ENCODE results near the gene TRAM2.

TRAM2 gene, protein sequence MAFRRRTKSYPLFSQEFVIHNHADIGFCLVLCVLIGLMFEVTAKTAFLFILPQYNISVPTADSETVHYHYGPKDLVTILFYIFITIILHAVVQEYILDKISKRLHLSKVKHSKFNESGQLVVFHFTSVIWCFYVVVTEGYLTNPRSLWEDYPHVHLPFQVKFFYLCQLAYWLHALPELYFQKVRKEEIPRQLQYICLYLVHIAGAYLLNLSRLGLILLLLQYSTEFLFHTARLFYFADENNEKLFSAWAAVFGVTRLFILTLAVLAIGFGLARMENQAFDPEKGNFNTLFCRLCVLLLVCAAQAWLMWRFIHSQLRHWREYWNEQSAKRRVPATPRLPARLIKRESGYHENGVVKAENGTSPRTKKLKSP

DNA sequence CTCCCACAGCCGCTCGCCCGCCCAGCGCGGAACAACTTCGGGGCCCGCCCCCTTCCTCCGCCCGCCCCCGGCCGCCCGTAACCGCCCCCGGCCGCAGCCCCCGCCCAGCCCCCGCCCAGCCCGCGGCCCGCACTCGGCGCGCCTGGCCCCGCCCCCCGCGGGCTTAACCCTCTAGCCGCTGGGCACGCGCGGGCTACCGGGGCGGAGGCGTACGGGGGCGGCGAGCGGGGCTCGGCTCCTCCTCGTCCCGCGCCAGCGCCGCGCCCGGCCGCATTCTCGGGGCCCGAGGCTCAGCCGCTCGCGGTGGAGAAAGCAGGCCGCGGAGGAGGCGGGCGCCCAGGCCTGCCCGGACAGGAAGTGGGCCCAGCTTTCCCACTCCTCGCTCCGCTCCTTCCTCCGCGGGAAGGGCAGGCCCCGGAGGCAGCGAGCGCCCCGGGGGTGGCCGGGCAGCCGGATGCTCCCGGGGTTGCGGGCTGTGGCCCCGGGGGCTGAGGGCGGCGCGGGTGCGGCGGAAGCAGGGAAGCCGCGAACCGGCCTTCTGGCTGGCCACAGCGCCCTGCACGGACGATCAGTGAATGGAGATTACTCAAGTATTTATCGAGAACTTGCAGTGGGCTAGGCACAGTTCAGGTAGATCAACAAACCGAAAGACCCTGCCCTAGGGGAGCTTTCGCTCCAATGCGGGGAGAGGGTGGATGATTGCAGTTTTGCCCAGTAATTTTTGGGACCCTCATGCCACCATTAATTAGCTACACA, at the start of gene TRAM2:
TSS of gene TRAM2 (minus strand) at position 39 of the 756 bp plus-strand sequence. CDS start 145 bp downstream, outside the sequence.
- peak; percentile 57 for DNase-seq

DNA sequence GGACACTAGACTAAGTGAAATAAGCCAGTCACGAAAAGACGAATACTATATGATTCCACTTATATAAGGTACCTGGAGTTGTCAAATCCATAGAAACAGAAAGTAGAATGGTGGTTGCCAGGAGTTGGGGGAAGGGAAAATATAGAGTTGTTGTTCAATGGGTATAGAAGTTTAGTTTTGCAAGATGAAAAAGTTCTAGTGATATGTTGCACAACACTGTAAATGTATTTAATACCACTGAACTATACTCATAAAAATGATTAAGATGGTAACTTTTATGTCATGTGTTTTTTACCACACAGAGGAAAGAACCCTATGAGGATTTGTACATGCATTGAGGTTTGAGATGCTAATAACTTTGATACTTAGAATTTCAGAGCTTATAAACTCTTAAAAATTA, 46.0 kb upstream of the TRAM2 start:
- no peak for DNase-seq

DNA sequence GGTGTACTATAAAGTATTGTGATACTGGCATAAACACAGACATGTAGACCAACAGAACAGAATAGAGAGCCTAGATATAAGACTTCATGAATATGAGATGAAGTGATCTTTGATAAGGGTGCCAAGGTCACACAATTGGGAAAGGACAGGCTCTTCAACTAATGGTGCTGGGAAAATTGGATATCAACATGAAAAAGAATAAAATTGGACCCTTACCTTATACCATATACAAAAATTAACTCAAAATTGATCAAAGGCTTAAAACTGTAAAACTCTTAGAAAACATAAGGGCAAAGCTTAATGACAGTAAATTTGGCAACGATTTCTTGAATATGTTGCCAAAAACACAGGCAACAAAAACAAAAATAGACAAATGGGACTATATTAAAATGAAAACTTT, 44.8 kb upstream of the TRAM2 start:
- DNase-seq: no peak

DNA sequence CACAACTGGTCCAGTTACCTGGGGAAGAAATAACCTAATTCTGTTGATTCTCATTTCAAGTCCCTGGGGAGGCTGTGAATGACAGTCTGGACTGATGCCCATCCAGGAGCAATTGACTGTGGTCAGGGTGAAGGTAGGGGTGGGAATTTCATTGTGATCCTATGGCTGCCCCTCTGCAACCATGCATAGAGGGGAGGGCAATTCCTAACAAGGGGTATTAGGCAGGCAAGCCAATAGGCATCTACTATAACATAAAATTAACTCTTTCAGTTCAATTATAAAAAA, 44.0 kb upstream of the TRAM2 start:
- DNase-seq: no peak

DNA sequence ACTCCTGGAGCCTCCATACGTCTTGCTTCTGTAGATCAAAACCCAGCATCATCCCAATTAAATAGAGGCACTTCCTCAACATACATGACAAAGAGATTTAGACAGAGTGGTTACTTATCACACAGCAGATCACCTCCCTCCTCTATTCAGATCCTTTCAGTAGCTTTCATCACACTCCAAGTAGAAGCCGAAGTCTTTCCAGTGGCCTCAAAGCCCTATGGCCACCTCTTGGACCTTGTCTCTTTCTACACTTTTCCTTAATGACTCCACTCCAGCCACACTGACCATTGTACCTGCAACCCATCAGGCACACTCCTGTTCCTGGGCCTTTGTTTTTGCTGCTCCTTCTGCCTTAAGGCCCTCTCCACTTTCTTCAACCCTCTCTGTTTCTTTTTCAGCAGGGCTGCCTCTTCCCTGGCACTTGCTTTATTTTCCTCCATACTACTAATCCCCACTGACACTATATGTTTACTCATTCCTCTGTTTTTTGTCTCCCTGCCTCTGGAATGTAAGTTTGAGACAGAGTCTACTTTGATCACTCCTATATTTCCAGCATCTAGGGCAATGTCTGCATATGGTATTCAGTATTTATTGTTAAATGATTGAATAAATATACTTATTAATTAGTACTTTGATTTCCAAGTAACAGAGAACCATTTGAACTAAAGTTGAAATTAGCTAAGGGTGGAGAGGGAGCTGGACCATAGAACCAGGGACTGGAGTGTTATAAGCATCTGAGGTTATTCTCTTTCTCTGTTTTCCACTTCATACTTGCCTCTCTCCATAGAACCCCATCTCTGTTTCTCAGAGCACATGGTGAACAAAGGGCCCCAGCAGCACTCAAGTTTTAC, 43.4 kb upstream of the TRAM2 start:
- peak; percentile 5 for DNase-seq

DNA sequence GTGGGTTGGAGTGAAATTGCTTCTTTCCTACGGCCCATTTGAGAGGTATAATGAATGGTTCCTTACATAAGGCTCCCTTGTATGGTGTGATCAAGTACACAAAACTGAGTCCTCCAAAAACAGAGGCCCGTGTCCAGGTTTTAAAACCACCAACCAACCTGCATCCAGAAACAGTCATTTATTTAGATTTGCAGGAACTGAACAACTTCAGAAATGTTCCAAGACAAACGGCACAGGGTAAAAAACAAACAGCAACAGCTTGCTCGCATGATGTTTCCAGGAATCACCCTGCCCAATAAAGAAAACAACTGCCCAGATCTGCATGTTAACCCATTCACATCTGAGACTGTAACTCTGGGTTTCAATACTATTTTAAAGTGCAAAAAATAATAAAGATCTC, 40.2 kb upstream of the TRAM2 start:
- no peak for DNase-seq

DNA sequence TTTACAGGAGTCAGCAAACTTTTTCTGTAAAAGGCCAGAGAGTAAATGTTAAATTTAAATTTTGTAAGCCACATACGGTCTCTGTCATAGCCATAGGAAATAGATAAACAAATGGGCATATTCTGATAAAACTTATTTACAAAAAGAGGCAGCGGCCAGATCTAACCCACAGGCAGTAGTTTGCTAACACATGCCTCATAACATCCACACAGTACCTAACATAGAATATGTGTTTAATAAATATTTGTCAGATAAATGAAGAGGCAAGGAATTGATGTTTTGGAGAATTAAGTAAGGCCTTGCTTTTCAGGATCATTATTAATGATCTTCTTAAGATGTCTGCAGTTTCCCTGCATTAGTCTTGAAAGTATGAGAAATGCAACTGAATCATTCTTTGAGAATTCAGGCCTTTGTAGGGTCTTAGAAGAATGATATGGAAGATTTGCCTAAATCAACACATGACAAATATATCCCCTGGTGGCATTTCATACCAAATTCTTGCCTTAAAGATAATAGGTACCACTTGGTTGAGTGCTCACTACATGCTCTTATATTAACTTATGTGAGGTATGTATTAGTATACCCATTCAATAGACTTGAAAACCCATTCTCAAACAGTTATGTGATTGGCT, 39.3 kb upstream of the TRAM2 start:
- DNase-seq: no peak

DNA sequence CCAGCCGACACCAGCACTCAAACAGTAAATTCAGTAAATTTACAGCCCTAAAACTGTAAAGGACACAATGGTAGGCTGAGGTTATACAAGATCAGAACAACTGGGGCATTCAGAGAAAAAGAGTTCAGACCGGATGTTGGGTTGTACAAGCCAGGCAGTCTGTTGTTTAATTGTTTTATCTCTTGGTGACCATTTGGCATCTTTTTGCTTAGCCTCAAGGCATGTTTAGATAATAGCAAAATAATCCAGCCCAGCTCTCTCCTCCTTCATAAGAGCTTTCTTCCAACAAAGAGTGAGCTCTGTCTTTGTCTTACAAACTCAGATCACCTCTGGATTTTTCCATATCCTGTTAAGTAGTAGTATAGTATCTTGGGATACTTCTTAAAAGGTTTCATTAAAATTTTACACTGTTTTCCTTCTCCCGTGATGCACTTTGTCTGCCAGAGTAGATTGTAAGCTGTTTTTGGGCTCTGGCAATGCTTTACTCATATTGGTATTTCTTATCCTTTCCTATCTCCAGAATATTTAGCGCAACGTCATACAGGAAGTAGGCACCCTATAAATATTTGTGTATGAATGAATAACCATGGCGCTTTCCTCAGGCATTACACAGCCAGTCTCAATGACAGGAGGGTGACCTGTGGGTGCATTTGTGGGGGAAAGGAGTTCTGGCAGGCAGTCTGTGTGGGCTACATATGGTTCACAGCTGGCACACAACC, 35.6 kb upstream of the TRAM2 start:
- no peak for DNase-seq

DNA sequence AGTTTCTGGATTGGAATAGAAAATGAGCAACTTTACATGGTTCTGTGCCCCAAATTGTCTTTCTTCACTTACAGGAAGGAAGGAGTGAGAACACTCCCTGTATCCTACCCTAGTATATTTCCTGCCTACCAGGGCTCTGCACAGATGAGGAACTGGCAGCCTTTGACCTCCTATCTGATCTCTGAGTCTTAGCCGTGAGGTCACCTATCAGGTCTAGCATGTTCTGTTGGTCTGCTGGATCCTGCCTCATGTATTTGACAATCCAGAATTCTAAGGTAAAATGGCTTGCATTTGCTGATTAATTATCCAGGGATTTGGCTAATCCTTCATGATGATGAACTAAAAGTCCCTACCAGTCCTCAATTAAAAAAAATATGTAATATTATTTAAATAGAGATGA, 35.0 kb upstream of the TRAM2 start:
- DNase-seq: no peak

DNA sequence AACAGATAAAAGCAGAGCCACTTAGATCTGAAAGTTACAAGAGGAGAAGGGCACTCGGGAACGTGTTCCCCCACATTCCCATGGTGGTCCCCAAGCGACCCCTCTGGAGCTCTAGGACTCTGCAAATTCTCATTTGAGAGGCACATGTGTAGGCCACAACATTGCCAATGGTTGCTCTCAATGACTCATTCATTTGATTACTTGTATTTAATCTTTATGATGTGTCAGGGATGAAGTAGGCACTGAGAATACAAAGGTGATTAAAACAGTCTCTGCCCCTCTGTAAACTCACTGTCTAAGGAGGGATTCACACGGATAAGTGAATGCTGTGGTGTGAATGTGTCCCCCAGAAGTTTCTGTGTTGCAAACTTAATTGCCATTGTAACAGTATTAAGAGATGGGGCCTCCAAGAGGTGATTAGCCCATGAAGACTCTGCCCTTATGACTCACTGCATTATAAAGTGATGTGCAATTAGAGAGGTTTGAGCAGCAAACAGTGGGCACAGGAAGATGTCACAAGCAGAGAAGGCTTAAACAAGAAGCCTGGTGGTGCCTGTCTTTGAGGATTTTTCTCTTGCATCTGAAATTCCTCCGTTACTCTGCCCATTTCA, 34.0 kb upstream of the TRAM2 start:
- DNase-seq: no peak

DNA sequence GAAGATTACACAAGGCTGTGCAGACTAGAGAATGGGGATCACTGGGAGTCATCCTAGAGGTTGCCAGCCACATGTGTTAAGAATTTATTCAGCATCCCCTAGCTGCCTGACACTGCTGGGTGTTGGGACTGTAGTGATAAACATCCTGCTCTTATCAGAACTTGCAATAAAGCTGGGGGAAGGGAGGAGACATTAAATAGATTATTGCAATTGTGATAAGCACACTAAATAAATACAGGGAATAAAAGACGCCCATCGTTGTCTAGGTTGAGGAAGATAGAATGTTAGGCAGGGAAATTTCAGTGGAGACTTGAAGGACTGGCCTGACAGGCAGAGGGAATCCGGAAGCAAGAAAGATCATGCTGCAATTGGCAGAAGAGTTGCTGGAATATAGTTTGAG, 33.2 kb upstream of the TRAM2 start:
- DNase-seq: no peak

DNA sequence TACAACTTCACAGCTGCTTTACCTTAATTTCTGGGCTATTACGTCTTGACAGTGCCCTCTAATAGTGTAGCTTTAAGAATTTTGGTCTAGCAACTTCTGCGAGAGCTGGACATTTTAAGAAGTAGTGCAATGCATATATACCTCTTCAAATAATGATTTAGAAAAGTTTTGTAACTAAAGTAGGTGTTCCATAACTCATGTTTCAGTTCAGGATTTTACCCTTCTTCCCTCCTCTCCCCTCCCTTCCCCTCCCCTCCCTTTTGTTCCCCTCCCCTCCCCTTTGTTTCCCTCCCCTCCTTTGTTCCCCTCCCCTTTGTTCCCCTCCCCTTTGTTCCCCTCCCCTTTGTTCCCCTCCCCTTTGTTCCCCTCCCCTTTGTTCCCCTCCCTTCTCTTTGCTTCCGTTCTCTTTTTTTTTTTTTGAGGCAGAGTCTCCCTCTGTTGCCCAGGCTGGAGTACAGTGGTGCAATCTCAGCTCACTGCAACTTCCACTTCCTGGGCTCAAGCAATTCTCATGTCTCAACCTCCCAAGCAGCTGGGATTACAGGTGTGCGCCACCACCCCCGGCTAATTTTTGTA, 28.8 kb upstream of the TRAM2 start:
- no peak for DNase-seq

DNA sequence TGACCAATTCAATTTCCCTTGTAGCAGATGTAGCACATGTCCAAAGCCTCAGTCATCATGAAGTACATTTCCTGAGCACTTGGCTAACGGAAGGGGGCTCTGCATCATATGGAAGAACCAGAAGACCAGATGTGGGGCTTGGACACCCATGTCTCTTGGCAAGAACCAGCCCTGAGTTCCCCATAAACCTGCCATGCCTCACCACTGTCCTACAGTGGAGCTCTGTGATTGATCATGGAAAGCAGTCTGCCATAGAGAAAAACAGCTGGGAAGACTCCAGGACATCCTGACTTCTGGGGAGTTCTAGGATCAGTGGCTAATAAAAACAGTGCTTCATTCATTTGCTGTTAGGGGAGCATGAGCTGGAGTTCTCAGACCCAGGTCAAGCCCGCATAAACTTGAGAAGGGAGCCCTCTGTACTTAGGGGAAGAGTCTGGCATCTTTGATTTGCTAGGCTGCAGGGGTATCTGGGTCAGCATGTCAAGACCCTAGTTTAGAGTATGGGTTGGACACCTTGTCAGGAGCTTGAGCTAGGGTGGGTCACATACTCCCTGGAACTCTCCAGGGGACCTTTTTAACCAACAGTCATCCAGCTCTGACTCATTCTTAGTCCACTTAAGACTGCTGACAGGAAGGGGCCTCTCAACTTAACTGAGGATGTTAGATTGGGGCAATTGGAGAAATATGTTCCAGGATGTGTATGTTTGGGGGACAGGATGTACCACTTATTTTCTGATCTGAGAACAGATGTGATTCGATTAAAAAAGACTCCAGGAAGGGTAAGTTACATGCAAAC, 26.3 kb upstream of the TRAM2 start:
- no peak for DNase-seq

DNA sequence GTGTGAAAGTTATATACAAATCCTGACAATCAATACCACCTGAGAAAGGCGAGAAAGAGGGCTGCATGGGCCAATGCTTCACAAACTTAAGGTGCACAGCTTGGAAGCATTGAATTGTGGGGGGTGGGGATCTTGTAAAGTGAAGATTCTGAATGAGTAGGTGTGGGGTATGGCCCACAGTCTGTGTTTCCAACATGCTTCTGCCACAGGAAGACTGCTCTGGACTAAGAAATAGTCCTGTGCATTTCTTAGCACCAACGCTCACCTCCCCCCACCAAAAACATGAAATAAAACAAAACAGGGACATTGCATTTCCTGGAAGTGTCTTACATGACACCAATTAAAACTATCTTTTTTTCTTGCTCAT, 21.9 kb upstream of the TRAM2 start:
- DNase-seq: no peak

DNA sequence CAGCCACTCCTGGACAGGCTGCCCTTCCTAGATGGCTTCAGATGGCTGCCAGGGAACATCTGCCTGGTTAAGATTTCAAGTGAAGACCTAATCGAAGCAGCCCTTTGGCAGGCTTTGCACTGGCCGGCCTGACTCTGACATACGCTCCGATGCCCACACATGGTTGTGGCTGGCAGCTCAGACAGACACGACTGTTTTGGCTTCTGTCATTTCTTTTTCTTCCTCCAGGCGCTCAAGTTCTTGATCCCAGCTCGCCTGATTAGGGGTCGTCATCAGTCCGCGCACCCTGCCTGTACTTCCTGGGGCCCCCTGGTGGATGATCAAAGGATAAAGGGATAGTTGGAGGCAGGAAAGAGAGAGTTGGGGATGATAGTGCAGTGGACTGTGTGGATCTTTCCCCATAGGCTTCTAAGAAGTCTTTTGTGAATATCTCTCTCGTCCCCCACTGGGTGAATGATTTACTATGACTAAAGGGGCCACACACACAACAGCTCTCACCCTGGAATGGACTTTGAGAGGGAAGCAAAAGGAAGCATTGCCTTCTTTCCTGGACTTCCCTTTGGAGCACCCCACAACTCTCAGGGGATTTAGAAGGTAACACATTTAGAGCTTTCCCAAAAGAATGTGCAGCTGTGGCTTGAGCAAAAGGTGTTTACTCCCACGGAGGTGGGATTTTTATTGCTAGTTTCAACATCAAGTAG, 21.4 kb upstream of the TRAM2 start:
- DNase-seq: peak; percentile 44

DNA sequence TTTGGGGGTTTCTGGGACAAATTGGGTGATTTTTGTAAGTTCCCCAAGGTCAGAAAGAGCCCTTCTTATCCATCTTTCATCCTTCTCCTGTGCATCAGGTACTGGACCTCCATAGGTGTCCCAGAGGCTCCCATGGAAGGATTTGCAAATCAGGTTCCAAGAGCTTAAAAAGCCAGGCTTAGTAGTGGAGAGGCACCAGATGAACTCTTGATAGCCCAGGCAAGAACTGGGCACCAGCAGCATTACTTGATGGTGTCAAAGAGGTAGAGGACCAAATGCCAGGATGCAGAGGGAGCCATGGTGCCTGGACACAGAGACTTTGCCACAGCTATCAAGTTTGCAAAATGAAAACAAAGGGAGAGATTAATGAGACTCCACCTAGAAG, 20.9 kb upstream of the TRAM2 start:
- no peak for DNase-seq

DNA sequence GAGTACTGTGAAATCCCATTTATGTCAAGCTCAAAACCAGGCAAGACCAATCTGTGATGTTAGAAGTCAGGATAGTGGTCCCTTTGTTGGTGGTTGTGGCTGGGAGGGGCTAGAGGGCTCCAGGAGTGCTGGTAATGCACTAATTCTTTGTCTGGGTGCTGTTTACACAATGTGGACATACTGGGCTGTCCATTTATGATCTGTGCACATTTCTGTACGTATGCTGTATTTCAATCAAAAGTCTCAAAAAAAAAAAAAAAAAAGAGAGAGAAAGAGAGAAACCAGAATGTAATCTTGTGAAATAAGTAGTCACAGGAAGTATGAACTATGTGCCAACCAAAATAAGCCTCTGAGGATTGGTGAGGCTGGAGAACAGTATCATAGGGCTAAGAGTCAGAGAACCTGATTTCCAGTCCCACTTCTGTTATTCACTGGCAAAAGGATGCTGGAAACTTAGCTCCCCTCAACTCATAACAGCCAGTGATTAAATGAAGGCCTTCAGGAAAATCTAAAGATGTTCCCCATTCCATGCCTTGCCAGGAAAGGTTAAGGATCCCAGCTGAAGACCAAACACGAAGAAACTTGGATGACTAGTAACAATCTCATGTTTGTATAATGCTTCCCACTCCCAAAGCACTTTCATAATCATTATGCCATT, 19.6 kb upstream of the TRAM2 start:
- no peak for DNase-seq

DNA sequence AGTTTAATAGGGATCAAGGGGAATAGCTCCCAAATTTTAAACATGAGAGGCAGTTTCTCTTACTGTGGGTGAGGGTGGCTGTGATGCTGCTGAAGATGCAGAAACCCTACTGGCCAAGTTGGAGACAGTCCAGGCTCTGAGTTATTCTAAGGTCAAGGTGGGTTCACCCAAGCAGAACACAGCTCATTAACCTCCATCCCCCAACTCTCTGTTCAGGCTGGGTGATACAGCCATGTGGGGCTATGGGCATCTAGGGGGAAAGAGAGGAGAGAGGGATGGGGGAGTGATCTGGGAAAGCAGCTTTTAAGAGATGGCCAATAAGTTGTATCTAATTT, 18.9 kb upstream of the TRAM2 start:
- peak; percentile 36 for DNase-seq

DNA sequence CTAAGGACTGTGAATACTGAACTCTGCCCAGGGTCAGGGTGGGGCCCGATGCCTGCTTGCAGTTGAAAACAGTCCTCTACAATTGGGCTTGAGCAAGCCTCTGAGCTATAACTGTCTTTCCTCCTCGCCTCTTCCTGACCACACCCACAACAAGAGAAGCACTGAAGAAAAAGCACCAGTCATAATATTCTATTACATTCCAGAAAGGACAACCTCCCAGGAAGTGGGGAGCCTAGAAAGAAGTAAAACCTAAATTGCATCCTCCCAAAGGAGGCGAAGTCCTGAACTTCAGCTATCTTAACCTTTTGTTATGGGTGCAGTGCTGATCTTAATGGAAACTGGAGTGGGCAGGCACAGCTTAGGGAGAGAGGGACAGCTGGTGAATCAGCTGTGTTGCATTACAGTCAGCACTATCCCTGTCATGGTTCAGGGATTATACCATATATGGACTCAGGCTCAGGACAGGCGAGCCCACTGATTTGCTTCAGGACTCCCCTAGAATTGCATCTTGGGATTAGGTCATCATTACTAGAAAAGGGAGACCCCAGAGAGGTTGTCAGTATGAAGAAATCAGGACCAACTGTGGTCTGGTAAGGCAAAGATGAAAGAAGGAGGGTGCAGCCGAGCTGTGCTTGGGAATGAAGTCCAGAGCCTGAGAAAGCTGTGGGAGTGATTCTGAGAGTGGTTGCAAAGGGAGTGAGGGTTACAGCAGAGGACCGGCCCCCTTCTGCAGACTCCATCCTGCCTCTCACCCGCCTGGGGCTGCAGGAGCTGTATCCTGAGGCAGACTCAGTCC, 18.3 kb upstream of the TRAM2 start:
- DNase-seq: peak; percentile 53
